OCI-LY3 (cell line): ENCODE measurements around the gene SLC35A5.

Source experiments
- CTCF ChIP-seq: fragments of 200-600, 300-600 bp; sonication (generic); IDR thresholded peaks from 2 replicates; pipeline ENCODE4 v1.5.1; 2014; ENCODE audit warnings: antibody characterized with exemption, low read length, low read depth
- EZH2phosphoT487 ChIP-seq: fragments of 200-600 bp; shearing (Covaris generic); IDR thresholded peaks from 2 replicates; pipeline ENCODE4 v1.6.1; 2018; ENCODE audit warnings: antibody characterized with exemption, mixed run types, low read depth

- TF ChIP-seq CTCF (peak; percentile 90), EZH2phosphoT487 (no peak)
Measured at GRCh38 chr3:112519424-112520001, 42.3 kb upstream of the SLC35A5 start.
